Activated T-cell treated with anti-CD3 and anti-CD28 coated beads for 48 hours (primary cell): ENCODE results near the gene NDUFA13.

Experiments
- DNase-seq: peaks from one replicate; pipeline ENCODE4 v3.0.0-alpha.2; 2020; ENCODE audit warnings: low read depth

NDUFA13 gene

GRCh38 chr19:19489804-19490204 lies 26.2 kb upstream of the NDUFA13 start:
- no peak for DNase-seq

- peak; percentile 71 for DNase-seq
Measured at GRCh38 chr19:19490214-19490968, 25.6 kb upstream of the NDUFA13 start.

GRCh38 chr19:19491321-19492025 lies 24.6 kb upstream of the NDUFA13 start:
- DNase-seq = no peak

GRCh38 chr19:19492026-19492610 lies 23.9 kb upstream of the NDUFA13 start:
- no peak for DNase-seq

- no peak for DNase-seq
Measured at GRCh38 chr19:19493841-19494546, 22.0 kb upstream of the NDUFA13 start.

GRCh38 chr19:19495614-19496603 lies 20.1 kb upstream of the NDUFA13 start:
- no peak for DNase-seq

GRCh38 chr19:19498255-19498991 lies 17.6 kb upstream of the NDUFA13 start:
- DNase-seq = no peak

GRCh38 chr19:19499272-19499995 lies 16.6 kb upstream of the NDUFA13 start:
- DNase-seq = no peak

- DNase-seq = no peak
Measured at GRCh38 chr19:19500975-19501644, 14.9 kb upstream of the NDUFA13 start.

GRCh38 chr19:19501798-19502197 lies 14.2 kb upstream of the NDUFA13 start:
- no peak for DNase-seq

- no peak for DNase-seq
Measured at GRCh38 chr19:19502281-19502680, 13.7 kb upstream of the NDUFA13 start.

- DNase-seq = no peak
Measured at GRCh38 chr19:19502808-19503602, 13.0 kb upstream of the NDUFA13 start.

- no peak for DNase-seq
Measured at GRCh38 chr19:19504754-19505668, 11.0 kb upstream of the NDUFA13 start.

- DNase-seq = no peak
Measured at GRCh38 chr19:19505669-19506326, 10.2 kb upstream of the NDUFA13 start.

- no peak for DNase-seq
Measured at GRCh38 chr19:19506592-19506991, 9.4 kb upstream of the NDUFA13 start.

GRCh38 chr19:19507354-19507753 lies 8.7 kb upstream of the NDUFA13 start:
- no peak for DNase-seq

GRCh38 chr19:19508217-19508616 lies 7.8 kb upstream of the NDUFA13 start:
- DNase-seq = no peak
